HG03196 (cell line): Measurements from ENCODE around the gene ARL8A.
"Not testable (repeated sequence)": the region's sequence is repeated elsewhere in the genome, so short reads cannot be mapped to it uniquely, and the experiment has no call there.

Experiments used
- ATAC-seq: cut with Tn5 transposase; IDR thresholded peaks from one replicate; pipeline ENCODE4 v1.9.1; 2021; ENCODE audit not compliant: unreplicated experiment

The ARL8A gene

DNA sequence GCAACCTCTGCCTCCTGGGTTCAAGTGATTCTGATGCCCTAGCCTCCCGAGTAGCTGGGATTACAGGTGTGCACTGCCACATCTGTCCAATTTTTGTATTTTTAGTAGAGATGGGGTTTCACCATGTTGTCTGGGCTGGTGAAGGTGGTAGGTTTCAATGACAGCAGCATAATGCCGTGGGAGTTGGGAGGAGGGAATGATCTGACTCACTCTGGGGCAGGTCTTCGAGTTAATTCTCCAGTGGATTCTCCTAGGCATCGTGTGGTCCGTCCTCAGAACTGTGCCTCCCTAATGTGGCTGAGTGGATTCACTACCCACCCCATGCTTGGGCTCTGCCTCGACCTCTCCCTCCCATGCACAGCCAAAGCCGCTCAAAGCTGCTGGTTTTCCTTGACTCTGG lies 23.5 kb downstream of the ARL8A start:
- ATAC-seq, result no peak

DNA sequence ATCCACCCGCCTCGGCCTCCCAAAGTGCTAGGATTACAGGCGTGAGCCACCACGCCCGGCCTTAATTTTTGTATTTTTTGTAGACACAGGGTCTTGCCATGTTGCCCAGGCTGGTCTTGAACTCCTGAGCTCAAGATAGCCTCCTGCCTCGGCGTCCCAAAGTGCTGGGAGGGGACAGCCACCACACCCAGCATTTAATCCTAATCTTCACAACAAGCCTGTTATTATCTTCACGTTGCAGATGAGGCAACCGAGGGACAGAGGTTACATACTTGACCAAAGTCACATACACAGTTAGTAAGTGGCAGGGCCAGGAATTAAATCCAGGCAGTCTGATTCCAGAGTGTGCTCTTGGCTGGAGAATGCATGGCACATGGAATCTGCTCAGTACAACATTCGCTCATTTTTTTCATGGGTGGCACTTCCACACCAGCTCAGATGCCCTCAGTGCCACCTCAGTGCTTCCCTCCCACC lies 26.6 kb downstream of the ARL8A start:
- ATAC-seq, result no peak

GRCh38 chr1:202116287-202116686 lies 28.2 kb downstream of the ARL8A start:
- ATAC-seq, result no peak

DNA sequence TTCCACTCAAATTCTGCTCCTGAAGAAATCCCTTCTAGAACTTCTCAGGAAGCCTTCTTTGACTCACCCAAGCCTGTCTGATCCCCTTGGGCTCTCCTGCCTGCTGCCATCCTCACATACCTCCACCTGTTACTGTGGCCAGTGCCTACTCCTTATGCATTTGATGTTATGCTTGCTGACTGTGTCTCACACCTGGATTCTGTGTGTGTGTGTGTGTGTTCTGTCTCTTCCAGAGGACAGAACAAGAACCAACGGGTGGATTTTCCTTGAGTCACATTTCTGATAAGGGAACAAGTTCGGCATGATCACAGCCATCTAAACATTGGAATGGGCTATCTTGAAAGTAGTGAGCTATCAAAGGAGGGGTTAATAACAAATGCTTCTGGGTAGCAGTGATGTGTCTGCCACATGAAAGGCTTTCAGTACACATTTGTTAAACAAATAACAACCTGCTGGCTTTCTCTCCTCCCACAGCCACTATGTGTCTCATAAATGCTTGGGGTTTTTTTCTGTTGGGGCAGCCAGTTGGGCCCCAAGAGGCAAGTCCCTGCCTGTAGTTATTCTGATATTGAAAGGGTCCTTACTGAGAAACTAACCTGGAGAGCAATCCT lies 30.7 kb downstream of the ARL8A start:
- no peak for ATAC-seq

DNA sequence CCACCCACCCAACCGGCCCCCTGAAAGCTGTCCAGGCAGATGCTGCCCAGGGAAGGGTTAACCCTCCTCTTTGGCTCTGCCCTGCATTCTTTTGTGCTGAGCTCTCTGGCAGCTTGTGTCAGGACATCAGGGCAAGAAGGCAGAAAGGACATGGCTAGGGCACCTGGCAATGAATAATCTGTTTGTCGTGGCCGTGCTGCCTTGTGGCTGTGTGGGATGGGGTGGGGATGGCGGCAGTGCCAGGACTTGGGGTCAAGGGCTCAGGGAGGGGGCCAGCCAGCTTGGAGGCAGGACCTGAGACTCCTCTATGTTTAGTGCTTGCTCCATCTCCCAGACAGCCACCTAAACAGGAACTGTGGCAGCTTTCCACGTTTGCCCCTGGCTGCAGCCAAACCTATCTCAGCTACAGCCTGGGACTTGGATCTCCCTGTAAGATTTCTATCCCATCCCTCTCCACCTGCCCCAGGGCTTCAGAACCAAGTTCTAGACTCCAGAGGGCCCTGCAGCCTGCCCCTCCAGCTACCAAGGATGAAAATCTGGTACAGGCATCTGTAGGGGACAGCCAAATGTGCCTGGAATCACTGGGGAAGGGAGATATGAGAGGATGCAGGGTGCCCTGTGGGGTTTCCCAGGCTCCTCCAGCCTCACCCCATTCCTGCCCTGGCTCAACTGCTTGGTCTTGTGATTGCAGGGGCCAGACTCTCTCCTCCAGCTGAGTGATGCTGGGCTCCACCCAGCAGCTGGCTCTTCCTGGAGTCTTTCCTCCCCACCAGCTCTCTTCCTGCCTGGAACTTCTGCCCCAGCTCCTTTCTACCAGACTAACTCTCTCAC lies 31.5 kb downstream of the ARL8A start:
- ATAC-seq, result no peak

DNA sequence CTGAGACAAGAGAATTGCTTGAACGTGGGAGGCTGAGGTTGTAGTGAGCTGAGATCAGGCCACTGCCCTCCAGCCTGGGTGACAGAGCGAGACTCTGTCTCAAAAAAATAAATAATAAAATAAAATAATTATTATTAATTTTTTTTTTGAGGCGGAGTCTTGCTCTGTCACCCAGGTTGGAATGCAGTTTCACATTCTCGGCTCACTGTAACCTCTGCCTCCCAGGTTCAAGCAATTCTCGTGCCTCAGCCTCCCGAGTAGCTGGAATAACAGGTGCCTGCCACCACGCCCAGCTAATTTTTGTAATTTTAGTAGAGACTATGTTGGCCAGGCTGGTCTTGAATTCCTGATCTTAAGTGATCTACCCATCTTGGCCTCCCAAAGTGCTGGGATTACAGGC lies 32.9 kb downstream of the ARL8A start:
- not testable (repeated sequence) for ATAC-seq

GRCh38 chr1:202110977-202111376 lies 33.6 kb downstream of the ARL8A start:
- ATAC-seq, result no peak

DNA sequence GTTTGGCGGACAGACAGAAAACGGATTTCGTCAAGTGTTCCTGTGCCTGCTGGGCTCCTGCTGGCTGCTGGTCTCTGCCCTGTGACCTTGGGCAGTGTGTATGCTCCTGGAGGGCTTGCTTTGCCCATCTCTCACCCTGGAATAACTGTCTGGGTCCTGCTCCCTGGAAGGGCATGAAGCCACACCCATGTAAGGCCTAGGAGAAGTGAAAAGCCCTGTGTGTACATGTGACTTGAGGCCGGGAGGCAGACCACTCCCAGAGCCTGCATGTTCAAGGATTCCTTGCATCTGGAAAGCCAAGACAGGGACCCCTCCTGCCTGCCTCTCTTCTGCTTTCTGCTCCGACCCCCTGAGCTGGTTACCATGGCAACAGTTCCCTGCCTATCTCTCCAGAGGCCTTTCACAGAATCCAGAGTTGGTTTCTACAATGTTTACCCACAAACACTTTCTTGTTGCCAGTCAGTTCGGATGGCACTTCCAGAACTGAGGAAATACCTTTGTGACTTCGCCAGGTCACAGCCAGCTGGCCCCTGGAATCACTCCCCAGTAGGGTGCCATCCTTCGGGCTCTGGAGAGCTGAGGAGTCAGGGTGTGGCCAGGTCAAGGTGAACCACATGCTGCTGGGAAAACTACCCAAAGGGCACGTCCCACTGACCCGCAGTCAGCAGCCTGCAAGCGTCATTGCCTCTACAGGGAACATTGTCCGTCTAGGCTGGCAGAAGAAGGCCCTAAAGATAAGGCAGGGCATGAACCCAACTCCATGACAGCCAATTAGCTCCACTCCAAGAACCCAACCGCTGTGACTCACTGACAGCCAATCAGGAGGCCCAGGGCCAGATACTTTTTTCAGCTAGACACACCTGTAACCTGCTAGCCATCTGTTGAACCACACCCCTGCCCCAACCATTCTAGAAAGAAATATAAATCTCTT lies 36.5 kb downstream of the ARL8A start:
- no peak for ATAC-seq

- no peak for ATAC-seq
Observed at GRCh38 chr1:202107321-202107761, 37.2 kb downstream of the ARL8A start.

DNA sequence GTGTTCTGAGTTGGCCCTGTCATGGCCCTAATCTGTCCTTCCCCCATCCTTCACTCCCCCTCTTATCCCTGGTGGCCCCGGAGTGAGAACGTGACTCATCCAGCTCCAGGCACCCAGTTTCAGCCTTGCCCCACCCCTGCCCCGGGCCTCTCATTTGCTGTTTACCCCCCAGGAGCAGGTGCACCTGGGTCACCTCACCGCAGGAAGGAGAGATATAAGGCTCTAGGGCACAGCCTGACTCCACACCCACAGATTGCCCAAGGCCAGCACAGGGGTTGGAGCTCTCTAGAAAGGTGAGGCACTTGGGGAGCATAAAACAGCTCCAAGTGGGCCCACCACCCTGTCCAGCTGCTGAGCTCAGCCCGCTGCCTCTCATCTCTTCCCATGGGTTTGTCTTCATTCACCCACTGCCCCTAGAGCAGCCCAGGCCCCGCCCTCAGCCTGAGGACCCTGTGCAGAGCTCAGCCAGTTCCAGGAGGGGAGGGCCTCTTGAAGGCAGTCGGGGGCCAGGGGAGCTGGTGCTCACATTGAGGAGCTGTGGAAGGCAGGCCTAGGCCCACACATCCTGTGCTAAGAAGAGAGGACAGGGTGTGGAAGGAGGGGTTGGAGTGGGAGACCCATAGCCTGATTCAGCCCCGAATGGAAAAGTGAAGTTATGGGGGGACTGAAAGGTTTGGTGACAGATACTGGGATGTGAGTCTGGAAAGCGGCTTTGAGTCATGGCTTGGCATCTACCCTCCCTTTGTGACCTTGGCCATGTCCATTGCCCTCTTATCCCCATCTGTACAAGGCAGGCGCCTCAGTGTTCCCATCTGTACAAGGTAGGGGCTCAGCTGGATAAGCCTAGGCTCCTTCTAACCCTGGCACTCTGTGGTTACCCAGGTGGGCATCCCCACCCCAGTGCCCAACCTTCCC lies 37.9 kb downstream of the ARL8A start:
- no peak for ATAC-seq

DNA sequence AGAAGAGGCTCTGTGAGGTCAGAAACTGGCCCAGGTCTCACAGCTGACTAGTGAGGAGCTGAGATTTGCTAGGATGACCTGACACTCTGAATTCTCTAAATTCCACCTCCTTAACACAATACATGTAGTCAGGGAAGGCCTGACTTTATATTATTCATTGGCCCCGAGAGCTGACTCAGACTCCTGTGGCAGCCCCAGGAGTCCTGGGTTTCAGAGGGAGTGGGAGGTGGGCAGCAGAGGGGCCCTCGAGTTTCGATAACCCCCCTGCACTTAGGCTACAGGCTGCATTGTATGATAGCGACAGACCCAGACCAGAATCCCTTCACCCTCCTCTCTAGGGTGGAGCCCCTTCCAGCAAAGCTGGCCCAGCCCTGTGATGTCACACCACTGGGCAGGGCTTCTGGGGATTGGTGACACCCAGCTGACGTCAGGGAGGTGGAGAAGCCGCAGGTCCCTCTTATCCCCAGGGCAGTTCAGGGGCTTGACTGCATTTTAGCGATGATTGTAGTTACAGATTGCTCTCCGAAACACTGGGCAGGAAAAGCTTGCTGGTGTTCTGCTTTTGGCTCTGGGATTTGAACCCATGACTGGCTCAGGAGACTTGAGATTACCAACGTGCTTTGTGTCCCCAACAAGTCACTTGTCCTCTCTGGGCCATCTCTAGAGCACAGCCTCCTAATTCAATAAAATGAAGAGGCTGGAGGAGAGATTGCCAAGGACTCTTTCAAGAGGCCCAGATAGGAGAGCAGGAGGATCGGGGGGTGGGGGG lies 38.8 kb downstream of the ARL8A start:
- no peak for ATAC-seq

DNA sequence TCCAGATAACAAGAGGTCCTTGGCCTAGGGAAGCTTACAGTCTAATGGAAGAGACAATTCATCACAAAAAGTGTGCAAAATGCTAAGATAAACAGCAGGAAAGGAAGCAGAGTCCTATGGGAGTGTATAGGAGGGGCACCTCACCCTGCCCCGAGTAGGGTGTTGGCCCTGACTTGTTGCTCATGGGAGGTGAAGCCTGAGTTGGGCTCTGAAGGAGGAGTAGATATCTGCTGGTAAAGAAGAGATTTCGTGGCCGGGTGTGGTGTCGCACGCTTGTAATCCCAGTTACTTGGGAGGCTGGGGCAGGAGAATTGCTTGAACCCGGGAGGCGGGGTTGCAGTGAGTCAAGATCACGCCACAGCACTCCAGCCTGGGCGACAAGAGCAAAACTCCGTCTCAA lies 40.5 kb downstream of the ARL8A start:
- no peak for ATAC-seq

GRCh38 chr1:202101184-202101583 lies 43.4 kb downstream of the ARL8A start:
- ATAC-seq, result no peak

- ATAC-seq, result no peak
Observed at GRCh38 chr1:202093858-202094257, 50.7 kb downstream of the ARL8A start.

GRCh38 chr1:202090994-202091393 lies 53.5 kb downstream of the ARL8A start:
- no peak for ATAC-seq

- ATAC-seq, result no peak
Observed at GRCh38 chr1:202088206-202088605, 56.3 kb downstream of the ARL8A start.

GRCh38 chr1:202086579-202087350 lies 57.8 kb downstream of the ARL8A start:
- no peak for ATAC-seq

DNA sequence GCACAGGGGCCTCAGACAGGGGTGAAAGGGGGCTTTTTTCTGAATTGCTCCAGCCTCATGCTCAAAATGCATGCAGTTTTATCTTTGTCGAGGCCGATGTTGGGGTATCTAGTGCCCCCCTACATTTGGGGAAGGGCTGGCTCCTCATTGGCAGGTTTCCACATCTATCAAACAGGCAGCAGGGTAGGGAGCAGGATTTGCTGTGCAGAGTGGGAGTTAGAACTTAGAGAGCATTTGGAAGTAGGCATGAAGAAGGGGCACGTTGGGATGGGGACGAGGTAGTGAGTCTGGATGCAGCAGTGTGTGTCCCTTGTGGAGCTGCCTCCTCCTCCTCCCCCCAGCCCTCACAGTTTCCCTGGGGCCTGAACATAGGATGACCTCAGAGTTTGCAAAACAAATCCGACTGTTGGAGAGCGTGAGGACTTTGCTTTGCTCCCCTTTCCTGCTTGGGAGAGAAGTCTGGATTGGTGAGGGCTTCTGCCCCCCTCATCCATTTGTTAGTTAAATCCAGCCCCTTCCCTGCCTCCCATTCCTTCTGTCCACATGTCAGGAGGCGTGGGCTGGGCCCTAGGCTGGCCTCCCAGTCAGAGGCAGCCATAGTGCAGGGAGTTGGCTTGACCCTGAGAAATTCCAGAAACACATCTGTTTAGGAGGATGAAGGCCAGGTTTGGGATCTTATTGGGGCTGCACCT lies 58.7 kb downstream of the ARL8A start:
- ATAC-seq, result no peak
